GM08714 (cell line): ENCODE measurements around the gene EVC.
A peak's percentile ranks its signal among the peaks of the same experiment; 100 is the strongest.

Experiments
- H3K4me3 ChIP-seq: fragments of 200-500 bp; sonication (Bioruptor generic); 2 replicates; pipeline ENCODE4 v1.5.1; 2014; ENCODE audit warnings: mild to moderate bottlenecking, low read length, inconsistent platforms
- ZNF274 ChIP-seq: IDR thresholded peaks from 2 replicates; pipeline ENCODE4 v1.6.1; 2012; ENCODE audit warnings: mild to moderate bottlenecking, low read depth, low read length

The EVC gene

DNA sequence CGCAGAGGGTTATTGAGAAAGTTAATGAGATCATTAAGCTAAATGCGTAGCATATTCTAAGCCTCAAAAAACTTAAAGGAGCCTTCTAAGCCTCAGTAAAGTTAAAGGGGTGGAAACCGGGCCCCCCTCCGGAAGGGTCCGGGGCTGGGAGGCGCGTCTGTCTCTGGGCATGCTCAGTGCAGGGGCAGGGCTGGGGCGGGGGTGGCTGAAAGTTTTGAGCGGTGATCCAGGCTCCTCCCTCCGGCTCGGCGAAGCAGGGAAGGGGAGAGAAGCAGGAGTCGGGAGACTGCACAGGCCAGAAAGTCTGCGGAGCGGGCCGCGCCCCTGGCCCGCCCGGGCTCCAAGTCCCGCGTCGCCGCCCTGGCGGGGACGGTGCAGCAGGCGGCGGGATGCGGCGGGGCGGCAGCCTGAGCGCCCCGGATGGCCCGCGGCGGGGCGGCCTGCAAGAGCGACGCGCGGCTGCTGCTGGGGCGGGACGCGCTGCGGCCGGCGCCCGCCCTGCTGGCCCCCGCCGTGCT is at the start of gene EVC:
TSS of gene EVC (plus strand) at position 241 of the 518 bp plus-strand sequence. CDS start at position 421, 180 bp downstream.
- H3K4me3 ChIP-seq, result peak within 1 kb of the TSS; percentile 51; the same call in 1 of the 2 replicates
- TF ChIP-seq ZNF274, result no peak

- no peak overlapping the region for H3K4me3 ChIP-seq
- no peak for TF ChIP-seq ZNF274
Observed at GRCh38 chr4:5661237-5661636, 49.8 kb upstream of the EVC start.

- no peak for TF ChIP-seq ZNF274
- no peak overlapping the region for H3K4me3 ChIP-seq
Observed at GRCh38 chr4:5662555-5662954, 48.4 kb upstream of the EVC start.

DNA sequence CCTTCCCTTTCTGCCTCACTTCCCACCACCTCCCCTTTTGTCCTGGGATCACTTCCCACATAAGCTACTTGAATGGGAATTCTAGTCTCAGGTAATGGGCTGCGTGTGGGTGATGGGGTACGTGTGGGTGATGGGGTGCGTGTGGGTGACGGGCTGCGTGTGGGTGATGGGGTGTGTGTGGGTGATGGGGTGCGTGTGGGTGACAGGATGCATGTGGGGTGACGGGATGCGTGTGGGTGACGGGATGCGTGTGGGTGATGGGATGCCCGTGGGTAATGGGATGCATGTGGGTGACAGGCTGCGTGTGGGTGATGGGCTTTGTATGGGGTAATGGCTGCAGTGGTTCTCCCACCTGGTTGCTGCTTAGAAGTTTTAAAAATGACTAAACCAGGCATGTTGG is 46.2 kb upstream of the EVC start:
- no peak overlapping the region for H3K4me3 ChIP-seq
- TF ChIP-seq ZNF274, result no peak

- no peak overlapping the region for H3K4me3 ChIP-seq
- TF ChIP-seq ZNF274, result no peak
Observed at GRCh38 chr4:5666741-5667140, 44.3 kb upstream of the EVC start.

GRCh38 chr4:5676763-5677162 is 34.2 kb upstream of the EVC start:
- H3K4me3 ChIP-seq, result no peak overlapping the region
- TF ChIP-seq ZNF274, result no peak

DNA sequence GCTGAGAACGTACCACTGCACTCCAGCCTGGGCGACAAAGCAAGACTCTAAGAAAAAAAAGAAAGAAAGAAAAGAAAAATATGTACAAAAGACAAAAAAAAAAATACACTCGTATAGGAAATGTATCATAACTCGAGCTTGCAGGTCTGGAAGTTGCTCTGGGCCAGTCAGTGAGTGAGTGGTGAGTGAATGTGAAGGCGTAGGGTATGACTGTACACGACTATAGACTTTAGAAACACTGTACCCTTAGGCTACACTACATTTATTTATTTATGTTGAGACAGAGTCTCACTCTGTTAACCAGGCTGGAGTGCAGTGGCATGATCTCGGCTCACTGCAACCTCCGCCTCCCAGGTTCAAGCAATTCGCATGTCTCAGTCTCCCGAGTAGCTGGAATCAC is 32.0 kb upstream of the EVC start:
- no peak for TF ChIP-seq ZNF274
- H3K4me3 ChIP-seq, result no peak overlapping the region

DNA sequence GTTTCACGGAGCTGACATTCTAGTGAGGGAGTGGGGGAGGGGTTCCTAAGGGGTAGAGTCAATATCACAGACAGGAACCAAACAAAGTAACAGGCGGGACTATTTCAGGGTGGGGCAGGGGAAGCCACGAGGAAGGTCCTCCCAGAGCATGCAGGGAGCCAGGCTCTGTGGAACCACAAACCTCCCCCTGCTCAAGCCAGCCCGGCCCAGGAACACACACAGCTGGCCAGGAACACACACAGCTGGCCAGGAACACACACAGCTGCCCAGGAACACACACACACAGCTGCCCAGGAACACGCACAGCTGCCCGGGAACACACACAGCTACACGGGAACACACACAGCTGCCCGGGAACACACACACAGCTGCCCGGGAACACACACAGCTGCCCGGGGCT is 27.4 kb upstream of the EVC start:
- no peak overlapping the region for H3K4me3 ChIP-seq
- TF ChIP-seq ZNF274, result no peak

- no peak overlapping the region for H3K4me3 ChIP-seq
- no peak for TF ChIP-seq ZNF274
Observed at GRCh38 chr4:5685296-5685695, 25.7 kb upstream of the EVC start.

GRCh38 chr4:5686338-5686737 is 24.7 kb upstream of the EVC start:
- TF ChIP-seq ZNF274, result no peak
- H3K4me3 ChIP-seq, result no peak overlapping the region

- TF ChIP-seq ZNF274, result no peak
- H3K4me3 ChIP-seq, result no peak overlapping the region
Observed at GRCh38 chr4:5689065-5689464, 21.9 kb upstream of the EVC start.

GRCh38 chr4:5691491-5692132 is 19.4 kb upstream of the EVC start:
- H3K4me3 ChIP-seq, result no peak overlapping the region

DNA sequence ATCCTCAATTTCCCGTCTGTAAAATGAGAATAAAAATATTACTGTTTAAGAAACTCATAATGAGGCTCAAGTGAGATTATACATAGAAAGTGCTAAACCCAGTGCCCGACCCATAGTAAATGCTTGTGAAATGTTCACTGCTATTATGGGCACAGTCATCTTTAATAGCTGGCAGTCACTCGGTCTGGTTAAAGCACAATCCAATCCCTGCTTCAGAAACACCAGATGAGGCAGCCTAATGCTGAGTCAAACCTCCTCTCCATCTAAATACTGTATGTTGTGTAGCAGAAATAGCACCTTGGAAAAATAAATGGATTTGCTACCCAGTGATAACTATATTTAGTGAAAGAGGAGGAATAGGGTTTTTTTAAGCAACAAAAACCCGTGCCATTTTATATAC is 17.1 kb upstream of the EVC start:
- H3K4me3 ChIP-seq, result no peak overlapping the region
- TF ChIP-seq ZNF274, result no peak

More at GRCh38 chr4:5691491-5692132, 19.4 kb upstream of the EVC start:
- TF ChIP-seq ZNF274, result no peak

GRCh38 chr4:5696341-5696740 is 14.7 kb upstream of the EVC start:
- no peak for TF ChIP-seq ZNF274
- no peak overlapping the region for H3K4me3 ChIP-seq

DNA sequence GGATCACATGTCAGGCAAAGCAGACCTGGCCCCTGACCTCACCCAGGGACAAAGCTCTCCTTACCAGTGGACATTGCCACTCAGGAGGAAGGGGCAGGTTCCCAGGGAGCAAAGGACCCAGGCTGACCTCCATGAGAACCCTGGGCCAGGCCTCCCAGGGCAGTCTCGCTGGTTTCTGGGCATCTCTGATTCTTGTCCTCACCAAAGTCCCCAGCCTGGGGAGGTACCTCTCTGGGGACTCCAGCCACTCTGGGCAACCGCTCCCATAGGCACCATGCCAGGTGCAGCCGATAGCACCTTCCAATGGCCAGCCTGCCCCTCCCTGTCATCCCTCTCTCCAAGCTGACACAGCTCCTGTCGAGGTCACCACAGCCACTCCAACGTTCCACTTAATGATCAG is 10.5 kb upstream of the EVC start:
- no peak for TF ChIP-seq ZNF274
- no peak overlapping the region for H3K4me3 ChIP-seq

DNA sequence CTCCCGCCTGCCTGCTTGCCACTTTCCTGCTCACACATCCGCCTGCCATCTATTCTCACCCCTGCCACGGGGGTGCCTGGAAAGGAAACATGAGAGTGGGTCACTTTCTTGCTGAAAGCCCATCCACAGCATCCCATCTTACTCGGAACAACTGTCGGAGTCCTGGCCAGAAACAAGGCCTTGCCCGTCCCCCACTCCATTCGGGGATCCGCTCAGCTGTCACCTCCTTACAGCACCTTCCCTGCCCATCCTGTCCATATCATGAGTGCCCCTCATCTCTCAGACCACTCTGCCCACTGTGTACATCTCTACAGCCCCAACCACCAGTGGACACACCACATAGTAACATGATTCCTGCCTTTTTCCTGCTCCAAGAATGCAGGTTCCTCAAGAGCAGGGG is 9.0 kb upstream of the EVC start:
- H3K4me3 ChIP-seq, result no peak overlapping the region

More for the DNA sequence above, 9.0 kb upstream of the EVC start:
- no peak for TF ChIP-seq ZNF274
